Panc1 (cell line): Measurements from ENCODE around the gene LARGE2.

Experiments used
- SIN3A ChIP-seq: IDR thresholded peaks from 2 replicates; pipeline ENCODE4 v1.6.1; 2012; ENCODE audit warnings: low read depth, mild to moderate bottlenecking, low read length, moderate library complexity, borderline replicate concordance; ENCODE audit not compliant: insufficient read depth
- TF ChIP-seq, protein P1 (sequence below): fragments of 450-650 bp; IDR thresholded peaks from 2 replicates; pipeline ENCODE4 v1.5.1; 2017; ENCODE audit warnings: mild to moderate bottlenecking

DNA sequence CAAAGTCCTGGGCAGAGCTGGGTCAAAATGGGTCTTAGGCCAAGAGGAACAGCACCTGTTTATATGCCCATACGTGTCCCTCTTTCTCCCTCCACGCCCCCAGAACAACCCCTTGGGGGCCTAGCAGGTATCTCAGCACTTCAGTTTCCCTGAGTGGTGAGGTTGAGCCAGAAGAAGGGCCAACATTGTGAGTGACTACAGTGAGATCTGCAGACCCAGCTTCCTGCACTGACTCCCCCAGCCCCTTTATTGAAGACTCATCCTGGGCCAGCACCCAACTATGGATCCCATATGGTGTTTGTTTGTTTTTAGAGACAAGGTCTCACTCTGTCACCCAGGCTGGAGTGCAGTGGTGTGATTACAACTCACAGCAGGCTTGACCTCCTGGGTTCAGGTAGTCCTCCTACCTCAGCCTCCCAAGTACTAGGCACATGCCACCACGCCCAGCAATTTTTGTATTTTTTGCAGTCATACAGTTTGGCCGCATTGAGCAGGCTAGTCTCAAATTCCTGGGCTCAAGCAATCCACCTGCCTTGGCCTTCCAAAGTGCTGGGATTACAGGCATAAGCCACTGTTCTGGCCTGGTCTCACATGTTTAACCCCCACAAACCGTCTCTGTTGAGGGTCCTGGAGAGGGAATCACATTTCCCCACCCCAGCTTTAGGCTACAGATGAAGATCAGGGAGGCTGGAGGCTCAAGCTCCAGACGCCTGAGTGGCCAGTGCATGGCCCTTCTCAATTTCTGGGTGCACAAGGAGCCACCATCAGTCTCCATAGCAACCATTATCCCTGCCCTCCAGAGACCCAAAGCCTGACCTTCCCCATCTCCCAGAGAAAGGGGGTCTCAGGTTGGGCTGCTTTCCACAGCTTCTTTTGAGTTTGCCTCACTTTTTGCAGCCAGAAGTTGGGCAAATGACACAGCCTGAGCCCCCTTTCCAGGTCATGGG lies 1.7 kb upstream of the LARGE2 start:
- TF ChIP-seq, protein P1, sequence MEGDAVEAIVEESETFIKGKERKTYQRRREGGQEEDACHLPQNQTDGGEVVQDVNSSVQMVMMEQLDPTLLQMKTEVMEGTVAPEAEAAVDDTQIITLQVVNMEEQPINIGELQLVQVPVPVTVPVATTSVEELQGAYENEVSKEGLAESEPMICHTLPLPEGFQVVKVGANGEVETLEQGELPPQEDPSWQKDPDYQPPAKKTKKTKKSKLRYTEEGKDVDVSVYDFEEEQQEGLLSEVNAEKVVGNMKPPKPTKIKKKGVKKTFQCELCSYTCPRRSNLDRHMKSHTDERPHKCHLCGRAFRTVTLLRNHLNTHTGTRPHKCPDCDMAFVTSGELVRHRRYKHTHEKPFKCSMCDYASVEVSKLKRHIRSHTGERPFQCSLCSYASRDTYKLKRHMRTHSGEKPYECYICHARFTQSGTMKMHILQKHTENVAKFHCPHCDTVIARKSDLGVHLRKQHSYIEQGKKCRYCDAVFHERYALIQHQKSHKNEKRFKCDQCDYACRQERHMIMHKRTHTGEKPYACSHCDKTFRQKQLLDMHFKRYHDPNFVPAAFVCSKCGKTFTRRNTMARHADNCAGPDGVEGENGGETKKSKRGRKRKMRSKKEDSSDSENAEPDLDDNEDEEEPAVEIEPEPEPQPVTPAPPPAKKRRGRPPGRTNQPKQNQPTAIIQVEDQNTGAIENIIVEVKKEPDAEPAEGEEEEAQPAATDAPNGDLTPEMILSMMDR = no peak
- no peak for TF ChIP-seq SIN3A
